PC-9 (cell line): ENCODE measurements around the gene TMEM260. TPM values are rescaled to one million over a fixed set of nuclear protein-coding genes. Genes with fewer than 3 reads are reported as not detected.

ENCODE experiments used
- BruUV-seq: library from RNA; stranded (reverse); fragments of 400-500 nt; replicated peaks from 2 replicates; lab custom pipeline; 2021; lab: Mats Ljungman, UMichigan
- CTCF ChIA-PET: fragments of 300-600 bp; sonication (Branson Sonifier 250); formaldehyde crosslinking; loops from one replicate; lab custom pipeline; 2022; ENCODE audit warnings: antibody characterized with exemption; lab: Charles Lee
- POLR2A ChIA-PET: fragments of 300-600 bp; sonication (Branson Sonifier 250); formaldehyde crosslinking; loops from one replicate; lab custom pipeline; 2022; ENCODE audit warnings: antibody characterized with exemption; ENCODE audit not compliant: unreplicated experiment; lab: Charles Lee
- DNase-seq, 2 experiments: peaks; one replicate each; pipeline versions ENCODE4 v3.0.0 to v3.0.0-alpha.2; 2015 to 2022; ENCODE audit warnings: mixed read lengths in 1 of 2
- H2AFZ ChIP-seq: fragments of 200-600 bp; sonication (generic); 2 replicates; pipeline ENCODE4 v1.8.1; 2017; ENCODE audit warnings: antibody characterized with exemption
- H3F3A ChIP-seq: fragments of 200-600 bp; sonication (generic); 2 replicates; pipeline ENCODE4 v1.8.1; 2017; ENCODE audit warnings: antibody characterized with exemption, mild to moderate bottlenecking, low read depth; ENCODE audit not compliant: insufficient read depth
- H3K27ac ChIP-seq: fragments of 200-600 bp; sonication (generic); 2 replicates; pipeline ENCODE4 v1.6.1; 2016; ENCODE audit warnings: mixed run types
- H3K27me3 ChIP-seq: fragments of 200-600 bp; sonication (generic); 2 replicates; pipeline ENCODE4 v1.6.1; 2016; ENCODE audit warnings: low read depth, mixed run types; ENCODE audit not compliant: insufficient read depth
- H3K36me3 ChIP-seq: fragments of 200-600 bp; sonication (generic); 2 replicates; pipeline ENCODE4 v1.6.1; 2016; ENCODE audit warnings: low read depth, mixed run types
- H3K4me1 ChIP-seq: fragments of 200-600 bp; sonication (generic); replicated peaks from 2 replicates; pipeline ENCODE4 v1.6.1; 2016; ENCODE audit warnings: mixed run types; ENCODE audit not compliant: insufficient read depth
- H3K4me2 ChIP-seq: fragments of 200-600 bp; sonication (generic); 2 replicates; pipeline ENCODE4 v1.6.1; 2017; ENCODE audit warnings: mixed run types
- H3K4me3 ChIP-seq: fragments of 200-600 bp; sonication (generic); 2 replicates; pipeline ENCODE4 v1.6.1; 2016; ENCODE audit warnings: mixed run types
- H3K79me2 ChIP-seq: fragments of 200-600 bp; sonication (generic); 2 replicates; pipeline ENCODE4 v1.6.1; 2017; ENCODE audit warnings: low read depth, mixed run types
- H3K9me2 ChIP-seq: fragments of 200-600 bp; sonication (generic); 2 replicates; pipeline ENCODE4 v1.8.1; 2017; ENCODE audit warnings: mild to moderate bottlenecking; ENCODE audit not compliant: insufficient read depth
- H3K9me3 ChIP-seq: fragments of 200-600 bp; sonication (generic); 2 replicates; pipeline ENCODE4 v1.8.1; 2016; ENCODE audit warnings: low read depth; ENCODE audit not compliant: insufficient read depth
- H4K20me1 ChIP-seq: fragments of 200-600 bp; sonication (generic); 2 replicates; pipeline ENCODE4 v1.8.1; 2017; ENCODE audit not compliant: insufficient read depth
- CTCF ChIP-seq: fragments of 200-600 bp; sonication (generic); conservative IDR thresholded peaks from 2 replicates; pipeline ENCODE4 v1.6.1; 2017; ENCODE audit warnings: mixed run types, antibody characterized with exemption, mild to moderate bottlenecking, moderate library complexity
- EZH2 ChIP-seq: fragments of 200-600 bp; sonication (generic); IDR thresholded peaks from 2 replicates; pipeline ENCODE4 v1.8.0; 2017; ENCODE audit warnings: antibody characterized with exemption, low read depth
- intact Hi-C: fragments of 100-400 bp; cut with micrococcal nuclease; formaldehyde crosslinking; loops from one replicate; pipeline ENCODE4 v1.10.0; 2022; ENCODE audit not compliant: unreplicated experiment
- total RNA-seq: library from RNA; stranded (reverse); gene quantifications from 2 replicates; pipeline ENCODE4 v1.2.3, GENCODE V29; 2021

The TMEM260 gene
- total RNA-seq, 1 experiment from 2014 or later = 12.4 TPM

- ChIA-PET CTCF (no interaction called here), POLR2A (interaction anchor here (0.5 kb wide), 1 partner anchor 71 kb away, joined by 4 read pairs; no protein-coding TSS in a partner anchor)
- Histone ChIP-seq H3K36me3 (peaks cover 10% of the 10 kb centered on the region), H3F3A (no peaks in the 10 kb centered on the region), H3K9me3 (no peaks in the 10 kb centered on the region), H3K4me2 (peak overlapping the region; percentile 96), H3K27me3 (no peaks in the 10 kb centered on the region), H3K9me2 (no peaks in the 10 kb centered on the region), H3K27ac (no peak overlapping the region), H4K20me1 (peaks cover 14% of the 10 kb centered on the region; the same call in 1 of the 2 replicates), H3K79me2 (peaks cover 48% of the 10 kb centered on the region), H3K4me3 (peak overlapping the region; percentile 92), H2AFZ (no peak overlapping the region), H3K4me1 (peaks cover 37% of the 10 kb centered on the region)
- no peak for DNase-seq
- BruUV-seq = no TSS peak
- intact Hi-C loops = no loop called here
- no peak for TF ChIP-seq EZH2
- TF ChIP-seq CTCF = no peak
Measured at GRCh38 chr14:56581041-56581727, 1.6 kb downstream of the TMEM260 start.

GRCh38 chr14:56585461-56586084 lies 6.0 kb downstream of the TMEM260 start:
- Histone ChIP-seq H3K4me1 (peaks cover 37% of the 10 kb centered on the region), H3K36me3 (peaks cover 17% of the 10 kb centered on the region), H4K20me1 (peaks cover 14% of the 10 kb centered on the region; the same call in 1 of the 2 replicates), H3K27ac (no peak overlapping the region), H2AFZ (no peak overlapping the region), H3K9me2 (no peaks in the 10 kb centered on the region), H3K79me2 (peaks cover 39% of the 10 kb centered on the region), H3K9me3 (no peaks in the 10 kb centered on the region), H3K4me3 (no peak overlapping the region), H3K27me3 (no peaks in the 10 kb centered on the region), H3K4me2 (no peak overlapping the region), H3F3A (no peaks in the 10 kb centered on the region)
- peak in 1 of 2 experiments; percentile 38 for DNase-seq
- BruUV-seq = no TSS peak
- CTCF ChIA-PET = no interaction called here
- TF ChIP-seq CTCF (no peak), EZH2 (no peak)
- intact Hi-C loops = no loop called here
- POLR2A ChIA-PET = no interaction called here

GRCh38 chr14:56587701-56588100 lies 8.1 kb downstream of the TMEM260 start:
- no peak for TF ChIP-seq EZH2
- Histone ChIP-seq H3K4me2 (no peak overlapping the region), H3K9me3 (no peaks in the 10 kb centered on the region), H3K36me3 (peaks cover 17% of the 10 kb centered on the region), H3F3A (no peaks in the 10 kb centered on the region), H3K27ac (no peak overlapping the region), H3K4me3 (no peak overlapping the region), H3K9me2 (no peaks in the 10 kb centered on the region), H4K20me1 (no peaks in the 10 kb centered on the region), H2AFZ (no peak overlapping the region), H3K27me3 (no peaks in the 10 kb centered on the region), H3K4me1 (peaks cover 16% of the 10 kb centered on the region), H3K79me2 (peaks cover 18% of the 10 kb centered on the region)
- ChIA-PET POLR2A (interaction anchor here (0.6 kb wide), 1 partner anchor 561 kb away, joined by 3 read pairs; no protein-coding TSS in a partner anchor), CTCF (no interaction called here)
- intact Hi-C loops = no loop called here
- no peak for DNase-seq
- no TSS peak for BruUV-seq
